HG03103 (cell line): ENCODE results near the gene NHLRC4.

ENCODE experiments used
- ATAC-seq: cut with Tn5 transposase; IDR thresholded peaks from one replicate; pipeline ENCODE4 v1.9.1; 2021; ENCODE audit warnings: low read depth; ENCODE audit not compliant: unreplicated experiment

The NHLRC4 gene

DNA sequence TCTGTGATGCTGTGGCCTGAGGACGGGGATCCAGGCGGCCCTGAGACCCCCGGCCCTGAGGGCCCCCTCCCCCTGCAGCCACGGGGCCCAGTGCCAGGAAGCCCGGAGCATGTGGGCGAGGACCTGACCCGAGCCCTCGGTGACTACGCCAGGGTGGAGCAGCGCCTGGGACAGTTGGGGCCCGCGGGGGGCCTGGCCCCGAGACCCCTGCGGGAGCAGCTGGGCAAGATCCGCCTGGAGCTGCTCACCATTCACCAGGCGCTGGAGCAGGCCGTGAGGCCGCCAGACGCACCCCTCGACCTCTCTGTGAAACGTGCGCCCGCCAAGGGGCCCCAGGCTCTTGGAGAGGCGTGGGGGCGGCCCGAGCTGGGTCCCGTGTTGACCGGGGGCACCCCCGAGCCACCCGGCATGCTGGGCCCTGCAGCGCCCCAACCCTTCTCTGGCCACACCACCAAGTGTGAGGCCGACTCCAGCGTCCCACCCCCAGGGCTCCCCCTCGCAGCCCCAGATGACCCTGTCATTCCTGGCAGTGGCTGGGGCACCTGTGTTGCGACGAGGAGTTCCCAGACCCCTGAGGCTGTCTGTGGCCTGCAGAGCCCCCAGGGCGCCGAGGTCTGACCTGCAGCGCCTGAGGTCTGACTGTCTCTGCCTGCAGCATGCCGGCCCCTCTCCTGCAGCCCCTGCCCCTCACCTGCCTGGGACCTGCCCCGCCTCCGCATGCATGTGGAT lies 2.0 kb upstream of the NHLRC4 start:
- no peak for ATAC-seq

DNA sequence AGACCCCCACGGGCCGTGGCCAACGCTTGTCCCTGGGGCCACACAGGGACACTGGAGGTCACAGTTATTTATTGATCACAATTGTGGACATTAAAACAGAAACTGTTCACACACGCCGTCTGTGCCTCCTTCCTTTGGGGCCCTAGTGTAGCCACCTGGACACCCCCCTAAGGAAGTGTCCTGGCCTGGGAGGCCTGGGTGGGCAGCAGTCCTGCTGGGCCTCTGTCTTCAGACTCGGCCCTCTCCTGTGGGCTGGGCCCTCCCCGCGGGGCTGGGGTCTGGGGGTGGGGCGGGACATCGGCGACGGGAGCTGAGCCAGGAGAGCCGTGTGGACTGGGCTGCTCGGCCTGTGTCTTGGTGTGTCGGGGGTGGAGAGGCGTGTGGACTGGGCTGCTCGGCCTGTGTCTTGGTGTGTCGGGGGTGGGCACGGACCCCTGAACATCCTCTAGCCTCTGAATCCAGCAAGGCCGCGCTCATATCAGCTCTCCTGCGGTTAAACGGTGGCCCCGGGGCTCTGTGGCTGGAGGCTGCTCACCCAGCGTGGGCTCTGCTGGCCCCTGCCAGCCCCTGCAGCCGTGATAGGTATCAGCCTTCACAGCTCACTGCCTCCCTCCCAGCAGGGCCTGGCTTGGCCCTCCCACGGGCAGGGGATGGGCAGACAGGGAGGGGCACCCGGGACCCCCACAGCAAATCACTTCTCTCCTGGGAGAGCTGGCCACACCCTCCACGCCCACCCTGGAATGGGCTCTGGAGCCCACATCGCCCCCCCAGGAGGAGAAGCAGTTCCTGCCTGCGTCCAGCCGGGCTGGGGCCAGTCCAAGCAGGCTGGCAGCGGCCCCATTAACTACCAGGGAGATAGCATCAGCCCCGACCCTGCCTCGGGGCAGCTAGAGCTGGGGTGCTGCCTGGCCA lies 1.1 kb upstream of the NHLRC4 start:
- no peak for ATAC-seq

DNA sequence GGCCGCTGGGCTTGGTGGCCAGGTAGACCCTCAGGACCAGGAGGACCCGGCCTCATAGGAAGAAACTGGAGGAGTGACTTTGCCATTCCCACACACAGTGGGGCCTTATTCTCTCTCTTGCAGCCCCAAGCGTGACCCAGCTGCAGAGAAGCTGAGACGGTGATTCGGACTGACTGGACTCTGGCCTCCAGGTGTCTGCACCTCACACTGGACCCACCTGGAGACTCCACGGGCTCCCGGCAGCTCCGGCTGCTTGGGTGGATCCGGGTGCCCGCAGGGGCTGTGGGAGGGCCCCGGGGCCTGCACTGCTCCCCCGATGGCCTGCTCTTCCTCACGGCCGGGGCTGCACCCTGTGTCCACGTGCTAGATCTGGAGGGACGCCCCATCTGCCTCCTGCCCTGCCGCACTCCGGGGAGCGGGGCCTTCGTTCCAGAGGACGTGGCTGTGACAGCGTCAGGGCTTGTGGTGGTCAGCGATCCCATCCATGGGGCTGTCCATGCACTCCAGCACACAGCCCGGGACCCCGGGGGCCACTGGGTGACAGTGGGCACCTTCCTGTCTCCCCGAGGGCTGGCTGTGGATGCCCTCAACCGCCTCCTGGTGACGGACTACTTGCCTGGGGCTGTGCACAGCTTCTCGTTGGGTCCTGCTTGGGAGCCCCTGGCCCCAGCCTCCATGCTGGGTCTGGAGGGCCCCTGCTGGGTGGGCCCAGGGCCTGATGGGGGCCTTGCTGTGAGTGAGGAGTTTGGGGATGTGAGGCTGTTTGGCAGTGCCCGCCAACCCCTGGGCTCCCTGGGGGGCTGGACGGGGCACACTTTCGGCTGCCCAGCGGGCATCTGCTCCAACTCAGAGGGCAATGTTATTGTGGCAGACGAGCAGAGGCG lies 810 bp downstream of the NHLRC4 start:
- ATAC-seq: no peak

DNA sequence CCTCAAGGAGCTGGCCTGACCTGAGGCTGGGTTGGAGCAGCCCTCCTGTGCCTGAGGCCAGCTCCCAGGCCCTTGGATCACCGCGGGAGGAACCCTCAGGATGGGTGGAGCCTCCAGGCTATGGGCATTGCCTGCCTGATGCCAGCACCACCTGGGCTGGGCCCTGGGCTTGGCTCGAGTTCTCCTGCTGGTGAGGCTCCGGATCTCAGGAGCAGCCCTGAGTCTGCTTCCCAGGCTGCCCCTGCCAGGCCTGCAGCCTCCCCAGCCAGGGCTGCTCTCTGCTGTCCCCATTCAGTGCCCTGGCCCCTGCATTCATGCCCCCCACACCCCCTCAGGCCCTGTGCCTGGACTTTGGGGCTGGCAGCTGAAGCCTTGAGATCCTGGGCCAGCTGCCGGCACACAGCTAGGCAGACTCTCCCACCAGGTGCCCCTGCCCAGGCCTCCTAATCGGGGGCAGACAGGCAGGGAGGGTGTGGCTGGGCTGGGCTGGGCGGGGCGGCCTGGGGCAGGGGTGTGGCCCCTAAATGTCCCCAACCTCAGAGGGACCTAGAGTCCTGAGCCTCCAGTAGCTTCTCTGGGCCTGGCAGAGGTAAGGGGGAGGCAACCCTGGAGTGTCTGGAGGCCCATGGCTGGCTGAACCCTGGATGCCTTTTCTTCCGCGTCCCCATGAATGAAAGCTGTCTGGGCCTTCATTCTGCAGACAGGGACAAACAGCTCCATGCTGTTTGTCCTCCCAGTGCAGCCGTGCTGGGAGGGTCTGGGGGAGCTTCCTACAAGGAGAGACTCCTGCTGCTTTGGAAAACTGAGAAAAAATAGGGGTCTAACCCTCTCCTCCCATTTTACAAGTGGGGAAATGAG lies 1.8 kb downstream of the NHLRC4 start:
- no peak for ATAC-seq

DNA sequence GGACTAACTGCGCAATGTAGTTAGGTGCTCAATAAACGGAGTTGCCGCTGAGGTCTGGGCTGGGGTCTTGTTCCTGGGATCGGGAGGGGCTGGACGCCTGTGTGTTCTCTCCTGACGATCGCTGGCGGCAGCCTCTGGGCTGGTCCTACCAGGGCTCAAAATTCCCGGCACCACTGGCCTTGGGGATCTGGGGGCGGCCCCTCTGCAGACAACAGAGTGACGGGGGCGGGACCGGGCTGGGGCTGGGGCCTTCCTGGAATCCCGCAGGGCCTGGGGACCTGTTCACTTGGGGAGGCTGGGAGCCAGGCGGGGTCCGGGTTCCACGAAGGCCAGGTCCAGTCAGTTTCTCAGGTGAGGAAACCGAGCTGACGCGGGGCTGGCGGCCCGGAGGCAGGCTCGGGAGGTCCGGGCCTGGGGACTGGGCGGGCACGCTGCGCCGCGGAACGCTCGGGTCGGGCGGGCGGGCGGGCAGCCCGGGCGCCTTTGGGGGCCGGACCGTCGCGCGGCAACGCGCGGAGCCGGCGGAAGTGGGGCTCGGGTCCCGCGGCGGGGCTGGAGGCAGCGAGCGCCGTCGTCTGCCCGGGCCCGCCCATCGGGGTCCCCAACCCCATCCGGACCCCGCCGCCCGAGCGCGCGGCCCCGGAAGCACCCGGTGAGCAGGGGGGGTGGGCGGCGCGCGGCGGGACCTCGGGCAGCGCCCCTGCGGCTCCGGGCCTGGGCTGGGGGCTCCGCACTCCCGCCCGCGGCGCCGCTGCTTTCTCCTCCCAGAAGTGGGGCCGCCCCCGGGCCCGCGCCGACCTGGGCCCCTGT lies 2.8 kb downstream of the NHLRC4 start, which contains the start of gene PIGQ:
PIGQ (plus strand) TSS at position 524 of the 810 bp plus-strand sequence. CDS start 4,107 bp downstream, outside the sequence.
- no peak for ATAC-seq

DNA sequence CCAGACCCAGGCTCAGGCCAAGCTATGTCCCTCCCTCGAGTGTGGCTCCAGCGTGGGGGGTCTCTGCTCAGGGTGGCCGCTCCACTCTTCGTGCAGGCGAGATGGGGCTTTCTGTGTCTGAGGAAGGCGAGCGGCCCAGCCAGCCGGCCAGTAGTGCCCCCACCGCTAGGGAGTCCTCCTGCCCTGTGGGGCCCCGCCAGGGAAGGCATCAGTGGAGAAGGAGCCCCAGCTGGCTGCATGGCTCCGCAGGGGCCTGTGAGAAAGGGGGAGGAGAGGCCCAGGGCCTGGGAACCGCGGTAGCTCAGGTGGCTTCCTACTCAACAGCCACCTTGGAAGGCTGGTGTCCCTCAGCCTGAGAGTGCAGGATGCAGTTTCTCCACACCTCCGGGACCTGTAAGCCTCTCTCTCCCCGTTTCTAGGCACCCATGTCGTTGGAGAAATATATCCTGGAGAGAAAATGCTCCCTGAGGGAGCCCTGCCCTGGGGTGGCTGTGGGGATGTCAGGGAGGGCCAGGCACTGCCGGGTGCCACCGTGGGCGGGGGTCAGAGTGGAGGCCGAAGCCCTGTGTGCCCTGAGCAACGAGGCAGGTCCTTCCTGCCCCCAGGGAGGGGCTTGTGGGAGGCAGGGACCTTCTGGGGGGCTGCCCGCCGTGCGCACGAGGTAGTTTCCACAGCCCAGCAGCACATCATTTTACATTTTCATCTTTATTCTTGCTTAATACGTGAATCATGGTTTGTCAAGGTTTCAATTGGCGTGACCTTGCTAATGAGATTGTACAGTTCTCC lies 6.3 kb downstream of the NHLRC4 start:
- ATAC-seq: no peak

DNA sequence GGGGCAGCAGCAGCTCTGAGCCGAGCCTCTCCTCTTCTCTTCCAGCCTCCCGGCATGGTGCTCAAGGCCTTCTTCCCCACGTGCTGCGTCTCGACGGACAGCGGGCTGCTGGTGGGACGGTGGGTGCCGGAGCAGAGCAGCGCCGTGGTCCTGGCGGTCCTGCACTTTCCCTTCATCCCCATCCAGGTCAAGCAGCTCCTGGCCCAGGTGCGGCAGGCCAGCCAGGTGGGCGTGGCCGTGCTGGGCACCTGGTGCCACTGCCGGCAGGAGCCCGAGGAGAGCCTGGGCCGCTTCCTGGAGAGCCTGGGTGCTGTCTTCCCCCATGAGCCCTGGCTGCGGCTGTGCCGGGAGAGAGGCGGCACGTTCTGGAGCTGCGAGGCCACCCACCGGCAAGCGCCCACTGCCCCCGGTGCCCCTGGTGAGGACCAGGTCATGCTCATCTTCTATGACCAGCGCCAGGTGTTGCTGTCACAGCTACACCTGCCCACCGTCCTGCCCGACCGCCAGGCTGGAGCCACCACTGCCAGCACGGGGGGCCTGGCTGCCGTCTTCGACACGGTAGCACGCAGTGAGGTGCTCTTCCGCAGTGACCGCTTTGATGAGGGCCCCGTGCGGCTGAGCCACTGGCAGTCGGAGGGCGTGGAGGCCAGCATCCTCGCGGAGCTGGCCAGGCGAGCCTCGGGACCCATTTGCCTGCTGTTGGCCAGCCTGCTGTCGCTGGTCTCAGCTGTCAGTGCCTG lies 7.4 kb downstream of the NHLRC4 start:
- no peak for ATAC-seq

DNA sequence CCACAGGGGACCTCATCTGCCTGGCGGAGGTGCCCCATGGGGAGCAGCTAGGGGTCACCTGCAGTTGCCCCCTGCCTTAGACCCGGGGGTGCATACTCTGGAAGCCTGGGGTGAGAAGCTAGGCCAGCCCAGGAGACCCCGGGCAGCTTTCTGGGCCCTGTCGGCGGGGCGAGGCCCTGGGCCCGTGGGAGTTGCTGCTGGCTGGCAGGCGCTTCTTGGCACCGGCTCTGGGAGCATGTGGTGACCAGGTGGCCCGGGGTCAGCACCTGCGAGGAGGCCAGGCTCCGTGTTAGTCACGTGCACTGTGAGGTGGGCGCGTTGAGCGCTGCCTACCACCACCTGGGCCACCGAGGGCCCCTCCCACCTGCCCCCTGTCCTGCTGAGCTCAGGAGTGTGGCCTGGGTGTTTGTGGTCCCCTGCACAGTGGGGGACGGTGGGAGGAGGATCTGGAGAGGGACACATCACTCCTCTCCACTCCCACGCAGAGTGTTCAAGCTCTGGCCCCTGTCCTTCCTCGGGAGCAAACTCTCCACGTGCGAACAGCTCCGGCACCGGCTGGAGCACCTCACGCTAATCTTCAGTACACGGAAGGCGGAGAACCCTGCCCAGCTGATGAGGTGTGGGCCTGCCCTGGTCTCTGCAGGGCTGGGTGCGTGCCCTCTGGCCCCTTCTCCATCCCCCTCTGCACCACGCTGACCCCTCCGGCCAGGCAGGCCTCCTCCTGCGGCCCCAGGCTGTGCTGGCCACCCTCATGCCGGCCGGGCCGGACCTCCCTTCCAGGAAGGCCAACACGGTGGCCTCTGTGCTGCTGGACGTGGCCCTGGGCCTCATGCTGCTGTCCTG lies 8.8 kb downstream of the NHLRC4 start:
- no peak for ATAC-seq

DNA sequence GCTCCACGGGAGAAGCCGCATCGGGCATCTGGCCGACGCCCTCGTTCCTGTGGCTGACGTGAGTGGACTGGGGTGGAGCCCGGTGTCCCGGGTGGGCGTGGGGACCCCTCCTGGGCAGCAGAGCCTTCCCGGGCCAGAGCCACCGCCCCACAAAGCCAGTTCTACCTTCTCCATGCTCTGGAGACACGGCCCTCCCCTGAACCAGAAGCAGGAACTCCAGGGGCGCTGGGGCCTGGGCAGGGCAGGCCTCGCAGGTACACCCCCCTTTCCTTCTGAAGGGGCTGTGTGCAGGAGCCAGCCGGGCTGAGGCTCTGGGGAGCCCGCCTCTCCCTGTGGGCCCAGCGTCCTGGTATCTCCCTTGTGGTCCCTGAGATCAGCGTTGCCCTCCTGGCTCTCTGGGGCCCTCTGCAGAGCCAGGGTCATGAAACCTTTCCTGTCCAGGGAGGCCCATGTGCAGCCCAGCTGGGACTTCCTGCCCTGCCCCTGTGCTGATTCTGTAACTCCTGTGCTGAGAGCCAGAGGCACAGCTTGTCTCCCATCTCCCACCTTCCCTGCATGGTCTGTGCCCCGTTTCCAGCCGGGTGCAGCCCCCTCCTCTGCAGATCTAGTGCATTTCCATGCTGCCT lies 9.5 kb downstream of the NHLRC4 start:
- no peak for ATAC-seq

DNA sequence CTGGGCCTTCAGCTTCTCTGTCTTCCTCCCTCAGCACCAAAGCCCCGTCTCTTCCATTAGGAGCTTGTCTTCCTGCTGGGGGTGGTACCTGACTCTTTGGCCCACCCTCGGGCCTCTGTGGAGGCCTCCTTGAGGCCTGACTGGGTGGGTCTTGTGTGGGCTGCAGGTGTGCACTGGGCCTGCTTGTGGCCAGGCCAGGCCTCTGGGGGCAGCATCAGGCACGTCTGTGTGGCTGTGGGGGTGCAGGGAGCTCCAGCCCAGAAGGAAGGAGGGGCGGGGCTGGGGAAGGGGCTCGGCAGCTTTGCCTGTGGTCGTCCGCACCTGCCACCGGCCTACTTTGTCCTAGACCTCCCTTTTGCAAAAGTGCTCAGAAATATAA lies 10.0 kb downstream of the NHLRC4 start:
- no peak for ATAC-seq

DNA sequence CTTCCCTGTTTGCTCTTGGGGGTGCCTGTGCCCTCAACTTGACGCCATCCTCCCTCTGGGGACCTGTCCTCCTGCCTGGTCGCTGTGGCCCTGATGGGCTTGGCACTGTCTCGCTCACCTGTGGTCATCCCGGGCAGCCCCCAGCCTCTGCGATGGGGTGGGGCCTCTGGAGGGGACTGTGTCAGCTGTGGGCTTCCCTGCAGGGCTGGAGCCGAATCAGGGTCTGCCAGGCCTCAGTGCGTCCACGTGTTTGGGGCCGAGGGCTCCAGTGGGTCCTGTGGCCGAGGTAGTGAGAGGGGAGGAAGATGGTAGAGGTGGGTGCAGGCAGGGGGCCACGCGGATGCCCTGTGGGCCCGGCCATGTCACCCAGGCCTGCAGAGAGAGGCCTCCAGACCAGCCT lies 11.0 kb downstream of the NHLRC4 start:
- no peak for ATAC-seq

DNA sequence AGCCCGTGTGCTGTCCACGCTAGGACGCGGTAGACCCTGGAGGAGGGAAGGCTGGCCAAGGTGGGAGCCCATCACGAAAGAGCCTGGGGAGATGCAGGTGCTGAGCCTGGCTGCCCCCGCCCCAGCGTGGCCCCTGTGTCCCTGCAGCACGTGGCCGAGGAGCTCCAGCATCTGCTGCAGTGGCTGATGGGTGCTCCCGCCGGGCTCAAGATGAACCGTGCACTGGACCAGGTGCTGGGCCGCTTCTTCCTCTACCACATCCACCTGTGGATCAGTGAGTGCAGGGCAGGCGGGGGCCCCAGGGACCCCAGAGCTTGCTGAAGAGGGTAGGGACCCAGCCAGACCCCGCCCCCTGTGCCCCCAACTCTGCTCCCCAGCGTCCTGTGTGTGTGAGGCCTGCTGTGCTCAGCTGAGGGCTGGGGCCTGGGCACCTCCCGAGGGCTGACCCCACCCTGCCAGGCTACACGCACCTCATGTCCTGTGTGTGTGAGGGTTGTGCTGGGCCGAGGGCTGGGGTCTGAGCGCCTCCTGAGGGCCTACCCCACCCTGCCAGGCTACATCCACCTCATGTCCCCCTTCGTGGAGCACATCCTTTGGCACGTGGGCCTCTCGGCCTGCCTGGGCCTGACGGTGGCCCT lies 11.5 kb downstream of the NHLRC4 start:
- no peak for ATAC-seq

DNA sequence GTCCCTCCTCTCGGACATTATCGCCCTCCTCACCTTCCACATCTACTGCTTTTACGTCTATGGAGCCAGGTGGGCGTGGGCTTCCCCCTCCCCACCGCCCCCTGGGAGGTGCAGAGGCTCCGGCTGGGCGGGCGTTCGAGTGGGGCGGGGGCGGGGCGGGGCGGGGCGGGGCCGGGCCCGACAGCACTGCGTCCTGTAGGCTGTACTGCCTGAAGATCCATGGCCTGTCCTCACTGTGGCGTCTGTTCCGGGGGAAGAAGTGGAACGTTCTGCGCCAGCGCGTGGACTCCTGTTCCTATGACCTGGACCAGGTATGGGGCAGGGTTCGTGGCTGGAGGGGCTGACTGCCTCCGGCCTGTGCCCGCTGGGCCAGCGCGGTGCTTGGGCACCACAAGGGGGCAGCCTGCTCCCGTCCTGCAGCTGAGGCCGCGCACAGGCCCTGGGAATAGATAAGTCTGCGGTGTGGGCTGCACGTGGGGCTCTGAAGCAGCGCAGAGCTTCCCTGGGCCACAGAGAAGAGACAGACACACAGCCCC lies 12.1 kb downstream of the NHLRC4 start:
- no peak for ATAC-seq

DNA sequence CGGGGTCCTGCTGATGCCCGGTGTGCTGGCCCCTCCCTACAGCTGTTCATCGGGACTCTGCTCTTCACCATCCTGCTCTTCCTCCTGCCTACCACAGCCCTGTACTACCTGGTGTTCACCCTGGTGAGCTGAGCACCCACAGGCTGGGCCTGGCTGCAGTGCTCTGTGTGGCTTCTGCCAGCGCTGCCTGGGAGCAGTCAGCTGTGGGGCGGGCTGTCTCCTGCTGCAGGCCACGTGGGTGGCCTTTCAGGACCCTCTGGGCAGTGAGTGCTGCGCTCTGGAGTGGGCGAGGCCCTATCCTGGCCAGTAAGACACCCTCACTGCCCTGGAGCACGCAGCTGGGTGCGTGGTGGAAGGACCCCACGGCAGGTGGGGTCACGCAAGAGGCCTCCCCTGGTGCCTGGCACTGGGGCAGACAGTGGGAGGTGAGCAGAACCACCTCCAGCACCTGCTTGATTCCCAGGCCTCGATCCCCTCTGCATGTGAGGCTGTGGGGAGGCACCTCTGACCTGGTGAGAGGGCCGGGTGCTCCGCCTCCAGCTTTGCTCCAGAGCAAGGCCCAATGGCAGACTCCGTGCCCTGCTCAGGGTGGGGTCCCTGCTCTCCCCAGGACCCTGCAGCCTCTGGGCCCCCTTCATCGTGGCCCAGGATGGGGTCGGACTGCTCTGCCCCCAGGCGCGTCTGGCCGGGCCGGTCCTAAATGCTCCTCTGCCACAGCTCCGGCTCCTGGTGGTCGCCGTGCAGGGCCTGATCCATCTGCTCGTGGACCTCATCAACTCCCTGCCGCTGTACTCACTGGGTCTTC lies 13.5 kb downstream of the NHLRC4 start:
- no peak for ATAC-seq
